GM12878 (cell line): Measurements from ENCODE around the gene EFNA2. TPM values are rescaled to one million over a fixed set of nuclear protein-coding genes. Genes with fewer than 3 reads are reported as not detected.

Experiments used
- ATAC-seq: fragments of 200-7000 bp; cut with Tn5 transposase; 3 replicates; pipeline ENCODE4 v1.9.1; 2020; ENCODE audit warnings: mild to moderate bottlenecking, moderate library complexity
- BruUV-seq: library from RNA; stranded (reverse); fragments of 400-500 nt; replicated peaks from 2 replicates; lab custom pipeline; 2021; lab: Mats Ljungman, UMichigan
- CTCF ChIA-PET: fragments of 300-600 bp; sonication (Branson Sonifier 250); formaldehyde crosslinking; extraction: SDS; loops from one replicate; lab custom pipeline; 2021; ENCODE audit warnings: inconsistent platforms; lab: Yijun Ruan, JAX
- POLR2A ChIA-PET: fragments of 350-600 bp; formaldehyde crosslinking; extraction: SDS; loops from one replicate; lab custom pipeline; 2021; ENCODE audit warnings: inconsistent platforms; lab: Charles Lee
- RAD21 ChIA-PET: fragments of 300-600 bp; sonication (Branson Sonifier 250); formaldehyde crosslinking; loops from one replicate; lab custom pipeline; 2023; ENCODE audit warnings: antibody characterized with exemption; ENCODE audit not compliant: unreplicated experiment; lab: Charles Lee
- SMC1A ChIA-PET: fragments of 300-600 bp; sonication (Branson Sonifier 250); formaldehyde crosslinking; loops from one replicate; lab custom pipeline; 2023; ENCODE audit not compliant: unreplicated experiment, uncharacterized antibody; lab: Charles Lee
- DNase-seq: peaks from one replicate; pipeline ENCODE4 v3.0.0-alpha.2; 2011; ENCODE audit warnings: low read depth, low spot score
- FAIRE-seq: peaks from 3 replicates; lab custom pipeline; 2011; peaks lifted over from hg19 to GRCh38; lab: Jason Lieb, UNC
- H2AFZ ChIP-seq: 2 replicates; pipeline ENCODE4 v1.6.0; 2011; ENCODE audit warnings: low read depth, low read length, control low read depth; ENCODE audit not compliant: control insufficient read depth
- H3K27ac ChIP-seq: 2 replicates; pipeline ENCODE4 v1.5.1; 2011; ENCODE audit warnings: control low read depth; ENCODE audit not compliant: control insufficient read depth, insufficient read depth
- H3K27me3 ChIP-seq, 2 experiments: replicated peaks in 1 of 2; 2 replicates each; pipeline versions ENCODE4 v1.6.0 to v1.6.1; 2011; ENCODE audit warnings: low read length in 1 of 2; ENCODE audit not compliant: control insufficient read depth in 2 of 2, insufficient read depth in 2 of 2
- H3K36me3 ChIP-seq, 2 experiments: 2 replicates each; pipeline ENCODE4 v1.5.1; 2011; ENCODE audit warnings: low read length in 1 of 2; ENCODE audit not compliant: control insufficient read depth in 2 of 2, insufficient read depth in 2 of 2
- H3K4me1 ChIP-seq: 2 replicates; pipeline ENCODE4 v1.6.1; 2011; ENCODE audit warnings: mild to moderate bottlenecking, low read length, moderate library complexity, mixed read lengths; ENCODE audit not compliant: control insufficient read depth, insufficient read depth
- H3K4me2 ChIP-seq: 2 replicates; pipeline ENCODE4 v1.6.0; 2011; ENCODE audit warnings: control low read depth; ENCODE audit not compliant: control insufficient read depth, insufficient read depth
- H3K4me3 ChIP-seq: fragments of 200-600 bp; sonication (generic); 2 replicates; pipeline ENCODE4 v1.5.1; 2016
- H3K79me2 ChIP-seq: 2 replicates; pipeline ENCODE4 v1.6.0; 2011; ENCODE audit warnings: low read length; ENCODE audit not compliant: control insufficient read depth, insufficient read depth
- H3K9ac ChIP-seq: 2 replicates; pipeline ENCODE4 v1.8.0; 2011; ENCODE audit warnings: low read length, control low read depth, mixed read lengths; ENCODE audit not compliant: control insufficient read depth, insufficient read depth
- H3K9me3 ChIP-seq: replicated peaks from 3 replicates; pipeline ENCODE4 v1.5.1; 2011; ENCODE audit warnings: mild to moderate bottlenecking, low read length; ENCODE audit not compliant: control insufficient read depth, insufficient read depth
- H4K20me1 ChIP-seq: 2 replicates; pipeline ENCODE4 v1.6.0; 2011; ENCODE audit not compliant: control insufficient read depth, insufficient read depth
- SUZ12 ChIP-seq: fragments of 200-600 bp; sonication (generic); IDR thresholded peaks from one replicate; pipeline ENCODE4 v1.6.1; 2018; ENCODE audit warnings: antibody characterized with exemption, mild to moderate bottlenecking; ENCODE audit not compliant: unreplicated experiment
- WGBS: methylation state at CpG from one replicate; pipeline ENCODE4 v1.1.6; 2016; ENCODE audit warnings: low lambda C conversion rate; ENCODE audit not compliant: insufficient replicate concordance, insufficient coverage; ENCODE audit errors: missing lambda C conversion rate; 5-methylcytosine and 5-hydroxymethylcytosine counted together
- in situ Hi-C: fragments of 300-500 bp; cut with MboI; formaldehyde crosslinking; loops from 9 replicates; pipeline ENCODE4 v1.14.3; 2018; ENCODE audit warnings: mixed read lengths
- intact Hi-C: fragments of 100-400 bp; cut with micrococcal nuclease; formaldehyde crosslinking; loops from one replicate; pipeline ENCODE4 v1.14.2; 2022; ENCODE audit not compliant: unreplicated experiment
- polyA plus RNA-seq, 11 experiments: library from polyadenylated mRNA; depleted of rRNA in 4 of 11; unstranded in 6 of 11; stranded (reverse) in 5 of 11; fragments of >200 nt; fragmentation: Nextera tagmentation in 4 of 11; fragmentation: Illumina TruSeq in 1 of 11; extraction: Ambion mirVana in 4 of 11; extraction: Trizol in 1 of 11; gene quantifications; 1 replicate in 1 of 11; 2 replicates in 10 of 11; pipeline versions ENCODE4 v1.2.1 to v1.2.3, GENCODE V29; 2011 to 2016; ENCODE audit warnings: inconsistent platforms in 2 of 11, missing spikeins in 2 of 11, low read depth in 1 of 11
- total RNA-seq, 4 experiments: library from RNA; depleted of rRNA in 3 of 4; stranded (reverse); fragments of >200 nt in 3 of 4; fragmentation: Illumina TruSeq in 1 of 4; extraction: Trizol in 1 of 4; gene quantifications; 2 replicates each; pipeline versions ENCODE4 v1.2.1 to v1.2.3, GENCODE V29; 2013 to 2021
- TF ChIP-seq, protein P1 (sequence below): fragments of 150-350 bp; IDR thresholded peaks from 2 replicates; pipeline ENCODE4 v1.6.1; 2016; ENCODE audit warnings: low read depth, low read length

Gene EFNA2
- total and polyA plus RNA-seq, 10 of the 15 experiments (the other 5 are each of a cell fraction or from before 2014, with no cell fraction given), result not detected

GRCh38 chr19:1237027-1237659 is 48.5 kb upstream of the EFNA2 start:
- H3K9ac ChIP-seq, result no peak overlapping the region; the same call in 1 of the 2 replicates
- no peak for DNase-seq
- WGBS, result 3% methylated on average over 29 of the region's 60 CpGs
- H3K4me1 ChIP-seq, result peaks cover 8% of the 10 kb centered on the region; the same call in 1 of the 2 replicates
- no peaks in the 10 kb centered on the region for H4K20me1 ChIP-seq
- no peak overlapping the region for H2AFZ ChIP-seq
- CTCF ChIA-PET, result no interaction called here
- BruUV-seq, result no TSS peak
- peaks cover 5% of the 10 kb centered on the region for H3K79me2 ChIP-seq
- H3K36me3 ChIP-seq, result no peaks in the 10 kb centered on the region
- TF ChIP-seq, protein P1, sequence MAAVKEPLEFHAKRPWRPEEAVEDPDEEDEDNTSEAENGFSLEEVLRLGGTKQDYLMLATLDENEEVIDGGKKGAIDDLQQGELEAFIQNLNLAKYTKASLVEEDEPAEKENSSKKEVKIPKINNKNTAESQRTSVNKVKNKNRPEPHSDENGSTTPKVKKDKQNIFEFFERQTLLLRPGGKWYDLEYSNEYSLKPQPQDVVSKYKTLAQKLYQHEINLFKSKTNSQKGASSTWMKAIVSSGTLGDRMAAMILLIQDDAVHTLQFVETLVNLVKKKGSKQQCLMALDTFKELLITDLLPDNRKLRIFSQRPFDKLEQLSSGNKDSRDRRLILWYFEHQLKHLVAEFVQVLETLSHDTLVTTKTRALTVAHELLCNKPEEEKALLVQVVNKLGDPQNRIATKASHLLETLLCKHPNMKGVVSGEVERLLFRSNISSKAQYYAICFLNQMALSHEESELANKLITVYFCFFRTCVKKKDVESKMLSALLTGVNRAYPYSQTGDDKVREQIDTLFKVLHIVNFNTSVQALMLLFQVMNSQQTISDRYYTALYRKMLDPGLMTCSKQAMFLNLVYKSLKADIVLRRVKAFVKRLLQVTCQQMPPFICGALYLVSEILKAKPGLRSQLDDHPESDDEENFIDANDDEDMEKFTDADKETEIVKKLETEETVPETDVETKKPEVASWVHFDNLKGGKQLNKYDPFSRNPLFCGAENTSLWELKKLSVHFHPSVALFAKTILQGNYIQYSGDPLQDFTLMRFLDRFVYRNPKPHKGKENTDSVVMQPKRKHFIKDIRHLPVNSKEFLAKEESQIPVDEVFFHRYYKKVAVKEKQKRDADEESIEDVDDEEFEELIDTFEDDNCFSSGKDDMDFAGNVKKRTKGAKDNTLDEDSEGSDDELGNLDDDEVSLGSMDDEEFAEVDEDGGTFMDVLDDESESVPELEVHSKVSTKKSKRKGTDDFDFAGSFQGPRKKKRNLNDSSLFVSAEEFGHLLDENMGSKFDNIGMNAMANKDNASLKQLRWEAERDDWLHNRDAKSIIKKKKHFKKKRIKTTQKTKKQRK, result no peak
- TF ChIP-seq SUZ12, result peak; percentile 92
- TF ChIP-seq, all 136 proteins: peak for 1
- ATAC-seq (no peak), FAIRE-seq (no peak)
- ChIA-PET SMC1A (no interaction called here), POLR2A (interaction anchor here (0.6 kb wide), 1 partner anchor 150 kb away, joined by 3 read pairs; no protein-coding TSS in a partner anchor), RAD21 (interaction anchor here (0.6 kb wide), 1 partner anchor 124 kb away, joined by 3 read pairs; no protein-coding TSS in a partner anchor)
- in situ Hi-C loops, result no loop called here
- Histone ChIP-seq H3K27ac (no peak overlapping the region), H3K4me3 (peak overlapping the region; percentile 36; the same call in 1 of the 2 replicates), H3K27me3 (peaks cover 0 to 10% of the 10 kb centered on the region in 2 experiments; a peak in 3 of 4 replicates), H3K4me2 (peak overlapping the region; percentile 15; the same call in 1 of the 2 replicates), H3K9me3 (no peaks in the 10 kb centered on the region; the same call in 2 of the 3 replicates)
- intact Hi-C loops, result no loop called here
